GM19438 (cell line): ENCODE measurements around the gene PPP3R1.

Experiments
- ATAC-seq: cut with Tn5 transposase; IDR thresholded peaks from one replicate; pipeline ENCODE4 v1.9.1; 2021; ENCODE audit warnings: low read depth; ENCODE audit not compliant: unreplicated experiment

PPP3R1 gene

GRCh38 chr2:68263632-68264031 is 11.3 kb upstream of the PPP3R1 start:
- ATAC-seq: no peak

- ATAC-seq: no peak
Observed at GRCh38 chr2:68258851-68259250, 6.5 kb upstream of the PPP3R1 start.

GRCh38 chr2:68256093-68256450 is 3.7 kb upstream of the PPP3R1 start:
- no peak for ATAC-seq

GRCh38 chr2:68253219-68254068 is 1.1 kb upstream of the PPP3R1 start:
- ATAC-seq: no peak

GRCh38 chr2:68251855-68252399 is 405 bp downstream of the PPP3R1 start:
- no peak for ATAC-seq

- ATAC-seq: peak; percentile 50
Observed at GRCh38 chr2:68251187-68251854, 1.0 kb downstream of the PPP3R1 start.

- ATAC-seq: no peak
Observed at GRCh38 chr2:68250652-68251186, 1.6 kb downstream of the PPP3R1 start.

- no peak for ATAC-seq
Observed at GRCh38 chr2:68250196-68250595, 2.1 kb downstream of the PPP3R1 start.

- no peak for ATAC-seq
Observed at GRCh38 chr2:68248806-68249205, 3.5 kb downstream of the PPP3R1 start.

- no peak for ATAC-seq
Observed at GRCh38 chr2:68248361-68248760, 4.0 kb downstream of the PPP3R1 start.

- no peak for ATAC-seq
Observed at GRCh38 chr2:68246396-68246795, 5.9 kb downstream of the PPP3R1 start.

- ATAC-seq: no peak
Observed at GRCh38 chr2:68245672-68246071, 6.7 kb downstream of the PPP3R1 start.

- ATAC-seq: no peak
Observed at GRCh38 chr2:68245066-68245465, 7.3 kb downstream of the PPP3R1 start.

- no peak for ATAC-seq
Observed at GRCh38 chr2:68244456-68244855, 7.9 kb downstream of the PPP3R1 start.

- ATAC-seq: no peak
Observed at GRCh38 chr2:68241732-68242131, 10.6 kb downstream of the PPP3R1 start.

- ATAC-seq: no peak
Observed at GRCh38 chr2:68240446-68240845, 11.9 kb downstream of the PPP3R1 start.

- ATAC-seq: no peak
Observed at GRCh38 chr2:68238955-68239822, 13.1 kb downstream of the PPP3R1 start.

GRCh38 chr2:68237976-68238580 is 14.3 kb downstream of the PPP3R1 start:
- ATAC-seq: no peak

GRCh38 chr2:68237404-68237803 is 14.9 kb downstream of the PPP3R1 start:
- ATAC-seq: no peak

GRCh38 chr2:68236876-68237275 is 15.5 kb downstream of the PPP3R1 start:
- ATAC-seq: no peak
